GM21360 (cell line): ENCODE results near the gene ASAP2.

ENCODE experiments used
- ATAC-seq: cut with Tn5 transposase; IDR thresholded peaks from one replicate; pipeline ENCODE4 v1.9.1; 2021; ENCODE audit warnings: mild to moderate bottlenecking, moderate library complexity; ENCODE audit not compliant: unreplicated experiment

Gene ASAP2

GRCh38 chr2:9291331-9291730 lies 84.7 kb downstream of the ASAP2 start:
- ATAC-seq: no peak

- ATAC-seq: no peak
Measured at GRCh38 chr2:9291866-9292265, 85.3 kb downstream of the ASAP2 start.

- no peak for ATAC-seq
Measured at GRCh38 chr2:9292426-9292825, 85.8 kb downstream of the ASAP2 start.

GRCh38 chr2:9294764-9295163 lies 88.2 kb downstream of the ASAP2 start:
- no peak for ATAC-seq

GRCh38 chr2:9296559-9296958 lies 89.9 kb downstream of the ASAP2 start:
- ATAC-seq: no peak

GRCh38 chr2:9297156-9297555 lies 90.5 kb downstream of the ASAP2 start:
- ATAC-seq: no peak

- ATAC-seq: no peak
Measured at GRCh38 chr2:9297807-9298206, 91.2 kb downstream of the ASAP2 start.

GRCh38 chr2:9298583-9298982 lies 92.0 kb downstream of the ASAP2 start:
- ATAC-seq: no peak

- no peak for ATAC-seq
Measured at GRCh38 chr2:9299161-9300100, 92.8 kb downstream of the ASAP2 start.

- ATAC-seq: no peak
Measured at GRCh38 chr2:9300214-9300613, 93.6 kb downstream of the ASAP2 start.

GRCh38 chr2:9300829-9301453 lies 94.3 kb downstream of the ASAP2 start:
- no peak for ATAC-seq

- ATAC-seq: no peak
Measured at GRCh38 chr2:9302755-9303154, 96.1 kb downstream of the ASAP2 start.

GRCh38 chr2:9303528-9304225 lies 97.1 kb downstream of the ASAP2 start:
- ATAC-seq: no peak

- ATAC-seq: no peak
Measured at GRCh38 chr2:9306911-9307310, 100.3 kb downstream of the ASAP2 start.

GRCh38 chr2:9307535-9307934 lies 100.9 kb downstream of the ASAP2 start:
- no peak for ATAC-seq

GRCh38 chr2:9308186-9308955 lies 101.8 kb downstream of the ASAP2 start:
- ATAC-seq: no peak

GRCh38 chr2:9309147-9309546 lies 102.5 kb downstream of the ASAP2 start:
- ATAC-seq: no peak

GRCh38 chr2:9310377-9310776 lies 103.8 kb downstream of the ASAP2 start:
- no peak for ATAC-seq

- ATAC-seq: no peak
Measured at GRCh38 chr2:9310798-9311197, 104.2 kb downstream of the ASAP2 start.

- ATAC-seq: no peak
Measured at GRCh38 chr2:9311488-9311887, 104.9 kb downstream of the ASAP2 start.

GRCh38 chr2:9312591-9312990 lies 106.0 kb downstream of the ASAP2 start:
- ATAC-seq: no peak
